WTC11 (cell line): Measurements from ENCODE around the gene RFTN1. TPM values are rescaled to one million over a fixed set of nuclear protein-coding genes. Genes with fewer than 3 reads are reported as not detected.

Source experiments
- ATAC-seq: fragments of 200-7000 bp; cut with Tn5 transposase; 2 replicates; pipeline ENCODE4 v1.10.0; 2021; ENCODE audit warnings: mild to moderate bottlenecking, moderate library complexity
- CTCF ChIA-PET: fragments of 300-600 bp; sonication (Branson Sonifier 250); formaldehyde crosslinking; loops from one replicate; lab custom pipeline; 2021; ENCODE audit warnings: antibody characterized with exemption; lab: Charles Lee
- POLR2A ChIA-PET: fragments of 350-600 bp; sonication (Branson Sonifier 250); formaldehyde crosslinking; loops from one replicate; lab custom pipeline; 2021; ENCODE audit warnings: antibody characterized with exemption; lab: Charles Lee
- DNase-seq: peaks from one replicate; pipeline ENCODE4 v3.0.0; 2021; ENCODE audit warnings: low spot score
- H3K27ac Mint-ChIP-seq: 2 replicates; pipeline ENCODE4 v1.8.0; 2021; ENCODE audit warnings: mixed read lengths
- H3K27me3 Mint-ChIP-seq: 2 replicates; pipeline ENCODE4 v1.8.0; 2021; ENCODE audit warnings: low read depth, mild to moderate bottlenecking, moderate library complexity, mixed read lengths
- H3K36me3 Mint-ChIP-seq: 2 replicates; pipeline ENCODE4 v1.8.0; 2021; ENCODE audit warnings: mixed read lengths
- H3K4me1 Mint-ChIP-seq: 2 replicates; pipeline ENCODE4 v1.8.0; 2022; ENCODE audit warnings: mixed read lengths
- H3K4me3 Mint-ChIP-seq: 2 replicates; pipeline ENCODE4 v1.8.0; 2021; ENCODE audit warnings: mild to moderate bottlenecking, moderate library complexity, mixed read lengths
- H3K9me3 Mint-ChIP-seq: 2 replicates; pipeline ENCODE4 v1.8.0; 2021; ENCODE audit warnings: mixed read lengths
- ARID4B ChIP-seq: sonication (generic); formaldehyde crosslinking; IDR thresholded peaks from 2 replicates; pipeline ENCODE4 v1.8.0; 2023; ENCODE audit warnings: missing genetic modification reagents, mild to moderate bottlenecking, borderline replicate concordance
- ERG ChIP-seq: fragments of 250-450 bp; sonication (Bioruptor Pico); IDR thresholded peaks from 2 replicates; pipeline ENCODE4 v1.8.0; 2021; ENCODE audit warnings: mild to moderate bottlenecking
- ETV6 ChIP-seq: sonication (generic); formaldehyde crosslinking; IDR thresholded peaks from 2 replicates; pipeline ENCODE4 v1.8.1; 2022; ENCODE audit warnings: mild to moderate bottlenecking, missing genetic modification reagents
- FOXK1 ChIP-seq: sonication (generic); formaldehyde crosslinking; IDR thresholded peaks from 2 replicates; pipeline ENCODE4 v1.8.0; 2022; ENCODE audit warnings: mild to moderate bottlenecking, moderate library complexity, missing genetic modification reagents
- HMGA2 ChIP-seq: fragments of 250-450 bp; sonication (Bioruptor Pico); IDR thresholded peaks from 2 replicates; pipeline ENCODE4 v1.4.0; 2021; ENCODE audit warnings: mild to moderate bottlenecking, moderate library complexity
- HMGXB4 ChIP-seq: sonication (generic); formaldehyde crosslinking; IDR thresholded peaks from 2 replicates; pipeline ENCODE4 v1.8.1; 2023; ENCODE audit warnings: mild to moderate bottlenecking, moderate library complexity, missing genetic modification reagents
- JUN ChIP-seq: sonication (generic); formaldehyde crosslinking; IDR thresholded peaks from 2 replicates; pipeline ENCODE4 v1.8.0; 2023; ENCODE audit warnings: mild to moderate bottlenecking, missing genetic modification reagents
- MAX ChIP-seq: sonication (generic); formaldehyde crosslinking; IDR thresholded peaks from 2 replicates; pipeline ENCODE4 v1.8.0; 2022; ENCODE audit warnings: mild to moderate bottlenecking, missing genetic modification reagents
- MXD4 ChIP-seq: fragments of 250-450 bp; sonication (Bioruptor Pico); IDR thresholded peaks from 2 replicates; pipeline ENCODE4 v1.8.0; 2021; ENCODE audit warnings: mild to moderate bottlenecking, moderate library complexity, borderline replicate concordance
- MYBL2 ChIP-seq: sonication (generic); formaldehyde crosslinking; IDR thresholded peaks from 2 replicates; pipeline ENCODE4 v1.8.1; 2023; ENCODE audit warnings: mild to moderate bottlenecking, moderate library complexity, missing genetic modification reagents
- NFATC4 ChIP-seq: fragments of 250-450 bp; sonication (Bioruptor Pico); IDR thresholded peaks from 2 replicates; pipeline ENCODE4 v1.9.0; 2021; ENCODE audit warnings: mild to moderate bottlenecking
- NFYB ChIP-seq: sonication (generic); formaldehyde crosslinking; conservative IDR thresholded peaks from 2 replicates; pipeline ENCODE4 v1.8.0; 2022; ENCODE audit warnings: low read depth, missing genetic modification reagents
- NR2C2 ChIP-seq: sonication (generic); formaldehyde crosslinking; IDR thresholded peaks from 2 replicates; pipeline ENCODE4 v1.8.0; 2022; ENCODE audit warnings: mild to moderate bottlenecking, missing genetic modification reagents
- PREB ChIP-seq: sonication (generic); formaldehyde crosslinking; IDR thresholded peaks from 2 replicates; pipeline ENCODE4 v1.8.1; 2022; ENCODE audit warnings: mild to moderate bottlenecking, missing genetic modification reagents, moderate library complexity, borderline replicate concordance
- RELA ChIP-seq: sonication (generic); formaldehyde crosslinking; IDR thresholded peaks from 2 replicates; pipeline ENCODE4 v1.8.1; 2022; ENCODE audit warnings: missing genetic modification reagents, mild to moderate bottlenecking, borderline replicate concordance
- SMAD3 ChIP-seq: sonication (generic); formaldehyde crosslinking; IDR thresholded peaks from 2 replicates; pipeline ENCODE4 v1.8.0; 2022; ENCODE audit warnings: missing genetic modification reagents, mild to moderate bottlenecking, borderline replicate concordance
- SOX15 ChIP-seq: fragments of 250-450 bp; sonication (Bioruptor Pico); IDR thresholded peaks from 2 replicates; pipeline ENCODE4 v1.9.0; 2021; ENCODE audit warnings: mild to moderate bottlenecking
- USF2 ChIP-seq: sonication (generic); formaldehyde crosslinking; IDR thresholded peaks from 2 replicates; pipeline ENCODE4 v1.8.1; 2023; ENCODE audit warnings: mild to moderate bottlenecking, missing genetic modification reagents, moderate library complexity
- ZNF138 ChIP-seq: sonication (generic); formaldehyde crosslinking; conservative IDR thresholded peaks from 2 replicates; pipeline ENCODE4 v1.8.1; 2022; ENCODE audit warnings: mild to moderate bottlenecking, moderate library complexity, missing genetic modification reagents
- ZNF232 ChIP-seq: sonication (generic); formaldehyde crosslinking; IDR thresholded peaks from 2 replicates; pipeline ENCODE4 v1.8.0; 2022; ENCODE audit warnings: mild to moderate bottlenecking, missing genetic modification reagents
- ZNF317 ChIP-seq: sonication (generic); formaldehyde crosslinking; IDR thresholded peaks from 2 replicates; pipeline ENCODE4 v1.8.1; 2023; ENCODE audit warnings: low read depth, mild to moderate bottlenecking, moderate library complexity, missing genetic modification reagents, borderline replicate concordance
- ZNF512 ChIP-seq: sonication (generic); formaldehyde crosslinking; IDR thresholded peaks from 2 replicates; pipeline ENCODE4 v1.8.1; 2022; ENCODE audit warnings: missing genetic modification reagents, borderline replicate concordance
- total RNA-seq: library from RNA; stranded (reverse); gene quantifications from 3 replicates; pipeline ENCODE4 v1.2.3, GENCODE V29; 2021

RFTN1 gene
- total RNA-seq, 1 experiment from 2014 or later: 3.8 TPM

GRCh38 chr3:16329826-16330129, 183.7 kb downstream of the RFTN1 start (continued):
- TF ChIP-seq HMGXB4 (CRISPR knock-in tag) (no peak), SOX15 (CRISPR knock-in tag) (no peak), MAX (no peak)

- peaks cover 39% of the 10 kb centered on the region for H3K36me3 Mint-ChIP-seq
- ChIA-PET POLR2A (no interaction called here), CTCF (no interaction called here)
- no peak overlapping the region for H3K4me3 Mint-ChIP-seq
- peak; percentile 50 for ATAC-seq
- no peaks in the 10 kb centered on the region for H3K27me3 Mint-ChIP-seq
- H3K27ac Mint-ChIP-seq: 0 out of 2 replicates have a peak overlapping the region, but pooled peaks have one; percentile 41
- H3K9me3 Mint-ChIP-seq: peaks cover 29% of the 10 kb centered on the region
- no peak for TF ChIP-seq ZNF138 (CRISPR knock-in tag)
- no peak for TF ChIP-seq SMAD3 (CRISPR knock-in tag)
- TF ChIP-seq MYBL2 (CRISPR knock-in tag): no peak
- TF ChIP-seq ETV6 (CRISPR knock-in tag): no peak
- TF ChIP-seq NFYB: no peak
- no peak for TF ChIP-seq RELA
- no peak for TF ChIP-seq MAX
- no peak for TF ChIP-seq ZNF232 (CRISPR knock-in tag)
- no peak for TF ChIP-seq USF2
- TF ChIP-seq MXD4 (CRISPR knock-in tag): no peak
- no peak for TF ChIP-seq ARID4B
- DNase-seq: no peak
- peaks cover 18% of the 10 kb centered on the region for H3K4me1 Mint-ChIP-seq
These were observed 184.3 kb downstream of the RFTN1 start for GRCh38 chr3:16329036-16329825.

- no peak for ATAC-seq
- Mint-ChIP-seq H3K4me1 (peaks cover 18% of the 10 kb centered on the region), H3K27ac (no peak overlapping the region), H3K36me3 (peaks cover 31% of the 10 kb centered on the region), H3K4me3 (no peak overlapping the region), H3K9me3 (peaks cover 24% of the 10 kb centered on the region), H3K27me3 (no peaks in the 10 kb centered on the region)
- POLR2A ChIA-PET: no interaction called here
- no peak for DNase-seq
- CTCF ChIA-PET: no interaction called here
- TF ChIP-seq MAX (no peak), PREB (no peak), NR2C2 (CRISPR knock-in tag) (no peak), ERG (CRISPR knock-in tag) (no peak), HMGA2 (CRISPR knock-in tag) (no peak), ZNF317 (CRISPR knock-in tag) (no peak), NFATC4 (CRISPR knock-in tag) (no peak), FOXK1 (CRISPR knock-in tag) (no peak), ZNF512 (CRISPR knock-in tag) (no peak), JUN (no peak)
These were observed 185.4 kb downstream of the RFTN1 start for GRCh38 chr3:16328124-16328523.
